ENCODE measurements around the gene PIEZO1. TPM values are rescaled to one million over a fixed set of nuclear protein-coding genes. Genes with fewer than 3 reads are reported as not detected.

PIEZO1 gene
- total RNA-seq, 1 experiment from 2014 or later = 71.1 TPM

GRCh38 chr16:88792668-88793250, 7.7 kb upstream of the PIEZO1 start:
- H3K4me3 Mint-ChIP-seq = no peak overlapping the region
- no peak overlapping the region for H3K4ac ChIP-seq (ENCODE audit: low read depth, low read length)
- H3K14ac ChIP-seq (ENCODE audit: insufficient read depth, low read length) = no peak overlapping the region
- no peaks in the 10 kb centered on the region for H3K79me1 ChIP-seq (ENCODE audit: insufficient read depth, low read depth, low read length, poor library complexity, severe bottlenecking)
- no peak overlapping the region for H3K4me2 ChIP-seq (ENCODE audit: insufficient read depth, insufficient read length, low read length)
- no peak overlapping the region for H2BK120ac ChIP-seq (ENCODE audit: low read depth, low read length, poor library complexity, severe bottlenecking)
- no peak overlapping the region for H3K23ac ChIP-seq (ENCODE audit: insufficient read length, low read depth, low read length)
- no peak overlapping the region for H4K91ac ChIP-seq (ENCODE audit: insufficient read length, low read depth, low read length)
- H3K4me1 ChIP-seq (ENCODE audit: insufficient read depth, low read length) = peaks cover 3% of the 10 kb centered on the region; the same call in 1 of the 2 replicates
- H3K79me2 ChIP-seq (ENCODE audit: insufficient read depth, low read length) = no peaks in the 10 kb centered on the region
- no peak overlapping the region for H3T11ph ChIP-seq (ENCODE audit: low read length)
- H3K27ac ChIP-seq (ENCODE audit: insufficient read length, low read depth, low read length) = no peak overlapping the region
- no peak overlapping the region for H2BK20ac ChIP-seq (ENCODE audit: low read depth, low read length, poor library complexity, severe bottlenecking)
- no peaks in the 10 kb centered on the region for H3K9me3 Mint-ChIP-seq
- peaks cover 11 to 36% of the 10 kb centered on the region in 2 experiments for H3K4me1 Mint-ChIP-seq
- H3K9me3 ChIP-seq (ENCODE audit: control insufficient read depth, low read depth, low read length) = no peaks in the 10 kb centered on the region
- peaks cover 3% of the 10 kb centered on the region for H3K23me2 ChIP-seq (ENCODE audit: insufficient read length, low read depth, low read length, poor library complexity, severe bottlenecking)
- peaks cover 6% of the 10 kb centered on the region for H3K27me3 Mint-ChIP-seq (ENCODE audit: low read depth)
- H2AFZ ChIP-seq (ENCODE audit: low read length) = no peak overlapping the region
- no CpG with 5 or more reads among the region's 12 CpGs for WGBS (ENCODE audit: extremely low coverage, insufficient read length, low lambda C conversion rate)
- H4K5ac ChIP-seq (ENCODE audit: insufficient read length, low read depth, low read length) = no peak overlapping the region
- no peak overlapping the region for H3K9ac ChIP-seq (ENCODE audit: extremely low read depth, insufficient read length, low read length)
- H2BK15ac ChIP-seq (ENCODE audit: low read depth, low read length) = no peak overlapping the region
- no peak overlapping the region for H2BK12ac ChIP-seq (ENCODE audit: insufficient read length, low read depth, low read length)
- no peak overlapping the region for H3K56ac ChIP-seq (ENCODE audit: insufficient read length, low read depth, low read length)
- no peak overlapping the region for H3K18ac ChIP-seq (ENCODE audit: insufficient read length, low read depth, low read length)
- H3K27me3 ChIP-seq (ENCODE audit: insufficient read depth, low read length) = no peaks in the 10 kb centered on the region
- no peak overlapping the region for H2AK5ac ChIP-seq (ENCODE audit: insufficient read length, low read length)
- no peaks in the 10 kb centered on the region for H4K20me1 ChIP-seq (ENCODE audit: control insufficient read depth, insufficient read depth, insufficient read length)
- H4K8ac ChIP-seq (replicated peaks; ENCODE audit: insufficient read length, low read depth, low read length) = no peak overlapping the region
- no peak overlapping the region for H2BK5ac ChIP-seq (ENCODE audit: insufficient read length, low read length)
- no peaks in the 10 kb centered on the region for H3K36me3 Mint-ChIP-seq (ENCODE audit: insufficient read depth in 1 of 3, low read depth in 3 of 3)
- DNase-seq = no peak
- no peak for TF ChIP-seq CTCF (conservative IDR thresholded peaks at IDR 0.05)
- no peak overlapping the region; a peak in 1 of 7 replicates for H3K27ac Mint-ChIP-seq
